Ishikawa (cell line): Measurements from ENCODE around the gene MAGI2.

ENCODE experiments used
- CEBPB ChIP-seq: IDR thresholded peaks from 2 replicates; pipeline ENCODE4 v1.6.1; 2012
- CREB1 ChIP-seq: IDR thresholded peaks from 2 replicates; pipeline ENCODE4 v1.6.1; 2012; ENCODE audit warnings: low read depth
- EGR1 ChIP-seq: IDR thresholded peaks from 2 replicates; pipeline ENCODE4 v1.6.1; 2012
- EP300 ChIP-seq: IDR thresholded peaks from 2 replicates; pipeline ENCODE4 v1.6.1; 2012; ENCODE audit warnings: borderline replicate concordance
- FOXM1 ChIP-seq: IDR thresholded peaks from 2 replicates; pipeline ENCODE4 v1.6.1; 2012; ENCODE audit warnings: low read depth, borderline replicate concordance
- MAX ChIP-seq: IDR thresholded peaks from 2 replicates; pipeline ENCODE4 v1.6.1; 2012
- NFIC ChIP-seq: IDR thresholded peaks from 2 replicates; pipeline ENCODE4 v1.6.1; 2012
- RAD21 ChIP-seq: IDR thresholded peaks from 2 replicates; pipeline ENCODE4 v1.6.1; 2012; ENCODE audit warnings: low read depth
- TCF12 ChIP-seq: IDR thresholded peaks from 2 replicates; pipeline ENCODE4 v1.6.1; 2012; ENCODE audit warnings: low read depth
- TEAD4 ChIP-seq: IDR thresholded peaks from 2 replicates; pipeline ENCODE4 v1.6.1; 2012
- YY1 ChIP-seq: IDR thresholded peaks from 2 replicates; pipeline ENCODE4 v1.6.1; 2012; ENCODE audit warnings: low read depth
- ZBTB7A ChIP-seq: IDR thresholded peaks from 2 replicates; pipeline ENCODE4 v1.6.1; 2012; ENCODE audit warnings: low read depth
- TF ChIP-seq, protein P1 (sequence below): IDR thresholded peaks from 2 replicates; pipeline ENCODE4 v1.6.1; 2012; ENCODE audit warnings: low read depth, mild to moderate bottlenecking

- TF ChIP-seq, protein P1, sequence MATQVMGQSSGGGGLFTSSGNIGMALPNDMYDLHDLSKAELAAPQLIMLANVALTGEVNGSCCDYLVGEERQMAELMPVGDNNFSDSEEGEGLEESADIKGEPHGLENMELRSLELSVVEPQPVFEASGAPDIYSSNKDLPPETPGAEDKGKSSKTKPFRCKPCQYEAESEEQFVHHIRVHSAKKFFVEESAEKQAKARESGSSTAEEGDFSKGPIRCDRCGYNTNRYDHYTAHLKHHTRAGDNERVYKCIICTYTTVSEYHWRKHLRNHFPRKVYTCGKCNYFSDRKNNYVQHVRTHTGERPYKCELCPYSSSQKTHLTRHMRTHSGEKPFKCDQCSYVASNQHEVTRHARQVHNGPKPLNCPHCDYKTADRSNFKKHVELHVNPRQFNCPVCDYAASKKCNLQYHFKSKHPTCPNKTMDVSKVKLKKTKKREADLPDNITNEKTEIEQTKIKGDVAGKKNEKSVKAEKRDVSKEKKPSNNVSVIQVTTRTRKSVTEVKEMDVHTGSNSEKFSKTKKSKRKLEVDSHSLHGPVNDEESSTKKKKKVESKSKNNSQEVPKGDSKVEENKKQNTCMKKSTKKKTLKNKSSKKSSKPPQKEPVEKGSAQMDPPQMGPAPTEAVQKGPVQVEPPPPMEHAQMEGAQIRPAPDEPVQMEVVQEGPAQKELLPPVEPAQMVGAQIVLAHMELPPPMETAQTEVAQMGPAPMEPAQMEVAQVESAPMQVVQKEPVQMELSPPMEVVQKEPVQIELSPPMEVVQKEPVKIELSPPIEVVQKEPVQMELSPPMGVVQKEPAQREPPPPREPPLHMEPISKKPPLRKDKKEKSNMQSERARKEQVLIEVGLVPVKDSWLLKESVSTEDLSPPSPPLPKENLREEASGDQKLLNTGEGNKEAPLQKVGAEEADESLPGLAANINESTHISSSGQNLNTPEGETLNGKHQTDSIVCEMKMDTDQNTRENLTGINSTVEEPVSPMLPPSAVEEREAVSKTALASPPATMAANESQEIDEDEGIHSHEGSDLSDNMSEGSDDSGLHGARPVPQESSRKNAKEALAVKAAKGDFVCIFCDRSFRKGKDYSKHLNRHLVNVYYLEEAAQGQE: no peak
- TF ChIP-seq RAD21 (no peak), EP300 (no peak), NFIC (no peak), EGR1 (no peak), ZBTB7A (no peak), YY1 (no peak), MAX (no peak), TEAD4 (no peak), FOXM1 (no peak), TCF12 (no peak), CREB1 (no peak), CEBPB (no peak)
Measured at GRCh38 chr7:78751253-78751652, 702.2 kb downstream of the MAGI2 start.
